Measurements from ENCODE around the gene R3HDM1.

DNA sequence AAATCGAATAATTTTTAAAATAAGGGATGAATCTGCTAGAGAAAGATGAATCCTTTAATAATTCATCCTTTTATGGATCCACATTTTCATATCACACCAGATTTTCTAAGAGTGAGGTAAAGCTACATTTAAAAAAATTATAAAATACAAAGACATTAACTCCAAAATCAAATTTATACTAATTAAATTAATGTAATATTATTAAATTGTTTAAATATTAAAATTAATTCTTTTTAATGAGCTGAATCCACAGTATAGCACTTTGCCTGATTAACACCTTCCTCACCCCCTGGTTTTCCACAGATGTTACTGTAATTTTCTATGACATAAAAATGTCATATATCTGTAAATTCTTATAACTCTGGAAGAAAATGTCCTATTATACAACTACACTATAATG is 26.5 kb upstream of the R3HDM1 start:
- TF ChIP-seq, protein P1, sequence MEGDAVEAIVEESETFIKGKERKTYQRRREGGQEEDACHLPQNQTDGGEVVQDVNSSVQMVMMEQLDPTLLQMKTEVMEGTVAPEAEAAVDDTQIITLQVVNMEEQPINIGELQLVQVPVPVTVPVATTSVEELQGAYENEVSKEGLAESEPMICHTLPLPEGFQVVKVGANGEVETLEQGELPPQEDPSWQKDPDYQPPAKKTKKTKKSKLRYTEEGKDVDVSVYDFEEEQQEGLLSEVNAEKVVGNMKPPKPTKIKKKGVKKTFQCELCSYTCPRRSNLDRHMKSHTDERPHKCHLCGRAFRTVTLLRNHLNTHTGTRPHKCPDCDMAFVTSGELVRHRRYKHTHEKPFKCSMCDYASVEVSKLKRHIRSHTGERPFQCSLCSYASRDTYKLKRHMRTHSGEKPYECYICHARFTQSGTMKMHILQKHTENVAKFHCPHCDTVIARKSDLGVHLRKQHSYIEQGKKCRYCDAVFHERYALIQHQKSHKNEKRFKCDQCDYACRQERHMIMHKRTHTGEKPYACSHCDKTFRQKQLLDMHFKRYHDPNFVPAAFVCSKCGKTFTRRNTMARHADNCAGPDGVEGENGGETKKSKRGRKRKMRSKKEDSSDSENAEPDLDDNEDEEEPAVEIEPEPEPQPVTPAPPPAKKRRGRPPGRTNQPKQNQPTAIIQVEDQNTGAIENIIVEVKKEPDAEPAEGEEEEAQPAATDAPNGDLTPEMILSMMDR (conservative IDR thresholded peaks at IDR 0.05 in 1 of 2, IDR thresholded peaks at IDR 0.05 in 1 of 2; ENCODE audit: extremely low read depth in 1 of 2, insufficient read depth in 1 of 2, low read depth in 1 of 2, low read length in 2 of 2), result no peak
- TF ChIP-seq EZH2 (IDR thresholded peaks at IDR 0.05; ENCODE audit: borderline replicate concordance, low read length), result no peak
